A549 (cell line): ENCODE data around the gene SH3PXD2A.

Experiments
- KDM1A ChIP-seq: fragments of 200-600 bp; sonication (generic); IDR thresholded peaks from 2 replicates; pipeline ENCODE4 v1.6.1; 2016; ENCODE audit warnings: low read depth, mild to moderate bottlenecking
- KDM5A ChIP-seq: fragments of 200-600 bp; sonication (generic); IDR thresholded peaks from 2 replicates; pipeline ENCODE4 v1.6.1; 2016; ENCODE audit warnings: antibody characterized with exemption, mild to moderate bottlenecking
- POLR2A ChIP-seq: IDR thresholded peaks from 2 replicates; pipeline ENCODE4 v1.6.1; 2012; ENCODE audit warnings: mild to moderate bottlenecking, low read length
- POLR2AphosphoS2 ChIP-seq: conservative IDR thresholded peaks from 2 replicates; pipeline ENCODE4 v1.6.1; 2012; ENCODE audit warnings: low read length, improper control_type of control experiment, inconsistent platforms
- RCOR1 ChIP-seq: fragments of 150-350 bp; IDR thresholded peaks from 2 replicates; pipeline ENCODE4 v1.6.1; 2014; ENCODE audit warnings: antibody characterized with exemption, low read length, low read depth
- REST ChIP-seq: fragments of 200-600 bp; sonication (generic); IDR thresholded peaks from 2 replicates; pipeline ENCODE4 v1.6.1; 2016; ENCODE audit warnings: antibody characterized with exemption, mild to moderate bottlenecking, moderate library complexity
- RFX5 ChIP-seq: fragments of 450-650 bp; IDR thresholded peaks from 2 replicates; pipeline ENCODE4 v1.7.1; 2014; ENCODE audit warnings: antibody characterized with exemption, mild to moderate bottlenecking, moderate library complexity
- SMC3 ChIP-seq: fragments of >200 bp; sonication (Bioruptor Twin); formaldehyde crosslinking; IDR thresholded peaks from 3 replicates; pipeline ENCODE4 v1.6.1; 2018; ENCODE audit warnings: inconsistent platforms
- SREBF2 ChIP-seq: fragments of 450-650 bp; IDR thresholded peaks from 2 replicates; pipeline ENCODE4 v1.6.1; 2014; ENCODE audit warnings: mild to moderate bottlenecking, moderate library complexity
- TF ChIP-seq, protein P1 (sequence below): fragments of >200 bp; sonication (Bioruptor Twin); formaldehyde crosslinking; IDR thresholded peaks from 3 replicates; pipeline ENCODE4 v1.5.1; 2016
- TF ChIP-seq, protein P2 (sequence below): IDR thresholded peaks from 2 replicates; pipeline ENCODE4 v1.6.1; 2012

GRCh38 chr10:103646304-103646703, 209.1 kb downstream of the SH3PXD2A start:
- TF ChIP-seq, protein P1, sequence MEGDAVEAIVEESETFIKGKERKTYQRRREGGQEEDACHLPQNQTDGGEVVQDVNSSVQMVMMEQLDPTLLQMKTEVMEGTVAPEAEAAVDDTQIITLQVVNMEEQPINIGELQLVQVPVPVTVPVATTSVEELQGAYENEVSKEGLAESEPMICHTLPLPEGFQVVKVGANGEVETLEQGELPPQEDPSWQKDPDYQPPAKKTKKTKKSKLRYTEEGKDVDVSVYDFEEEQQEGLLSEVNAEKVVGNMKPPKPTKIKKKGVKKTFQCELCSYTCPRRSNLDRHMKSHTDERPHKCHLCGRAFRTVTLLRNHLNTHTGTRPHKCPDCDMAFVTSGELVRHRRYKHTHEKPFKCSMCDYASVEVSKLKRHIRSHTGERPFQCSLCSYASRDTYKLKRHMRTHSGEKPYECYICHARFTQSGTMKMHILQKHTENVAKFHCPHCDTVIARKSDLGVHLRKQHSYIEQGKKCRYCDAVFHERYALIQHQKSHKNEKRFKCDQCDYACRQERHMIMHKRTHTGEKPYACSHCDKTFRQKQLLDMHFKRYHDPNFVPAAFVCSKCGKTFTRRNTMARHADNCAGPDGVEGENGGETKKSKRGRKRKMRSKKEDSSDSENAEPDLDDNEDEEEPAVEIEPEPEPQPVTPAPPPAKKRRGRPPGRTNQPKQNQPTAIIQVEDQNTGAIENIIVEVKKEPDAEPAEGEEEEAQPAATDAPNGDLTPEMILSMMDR: no peak
- TF ChIP-seq KDM1A (no peak), SMC3 (no peak), RFX5 (no peak), RCOR1 (no peak), REST (no peak), SREBF2 (no peak), POLR2A (no peak), KDM5A (no peak), POLR2AphosphoS2 (no peak)
- TF ChIP-seq, protein P2, sequence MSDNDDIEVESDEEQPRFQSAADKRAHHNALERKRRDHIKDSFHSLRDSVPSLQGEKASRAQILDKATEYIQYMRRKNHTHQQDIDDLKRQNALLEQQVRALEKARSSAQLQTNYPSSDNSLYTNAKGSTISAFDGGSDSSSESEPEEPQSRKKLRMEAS: no peak
